Smooth muscle cell (in vitro differentiated cells): Measurements from ENCODE around the gene DPH1. TPM values are rescaled to one million over a fixed set of nuclear protein-coding genes. Genes with fewer than 3 reads are reported as not detected.

ENCODE experiments used
- DNase-seq: peaks from one replicate; lab custom pipeline; 2025; ENCODE audit not compliant: unreplicated experiment; lab: John Stamatoyannopoulos, UW
- H2AFZ ChIP-seq: fragments of 200-600 bp; sonication (generic); 2 replicates; pipeline ENCODE4 v1.6.0; 2016; ENCODE audit warnings: antibody characterized with exemption, low read depth, mild to moderate bottlenecking
- H3F3A ChIP-seq: fragments of 200-600 bp; sonication (generic); 2 replicates; pipeline ENCODE4 v1.6.0; 2017; ENCODE audit warnings: antibody characterized with exemption, low read depth
- H3K27ac ChIP-seq: fragments of 200-600 bp; sonication (generic); 2 replicates; pipeline ENCODE4 v1.5.1; 2016; ENCODE audit warnings: low read depth, mild to moderate bottlenecking
- H3K27me3 ChIP-seq: fragments of 200-600 bp; sonication (generic); 2 replicates; pipeline ENCODE4 v1.6.1; 2016; ENCODE audit warnings: low read depth, mild to moderate bottlenecking
- H3K36me3 ChIP-seq: fragments of 200-600 bp; sonication (generic); 2 replicates; pipeline ENCODE4 v1.5.1; 2016; ENCODE audit warnings: low read depth
- H3K4me1 ChIP-seq: fragments of 200-600 bp; sonication (generic); 2 replicates; pipeline ENCODE4 v1.5.1; 2016; ENCODE audit warnings: low read depth
- H3K4me2 ChIP-seq: fragments of 200-600 bp; sonication (generic); 2 replicates; pipeline ENCODE4 v1.6.0; 2016; ENCODE audit warnings: mild to moderate bottlenecking
- H3K4me3 ChIP-seq: fragments of 200-600 bp; sonication (generic); 2 replicates; pipeline ENCODE4 v1.5.1; 2016; ENCODE audit warnings: mild to moderate bottlenecking
- H3K79me2 ChIP-seq: fragments of 200-600 bp; sonication (generic); 2 replicates; pipeline ENCODE4 v1.6.0; 2016; ENCODE audit warnings: low read depth, mild to moderate bottlenecking
- H3K9ac ChIP-seq: fragments of 200-600 bp; sonication (generic); 2 replicates; pipeline ENCODE4 v1.6.0; 2016; ENCODE audit warnings: low read depth
- H3K9me3 ChIP-seq: fragments of 200-600 bp; sonication (generic); replicated peaks from 2 replicates; pipeline ENCODE4 v1.5.1; 2016; ENCODE audit warnings: low read depth
- H4K20me1 ChIP-seq: fragments of 200-600 bp; sonication (generic); 2 replicates; pipeline ENCODE4 v1.6.0; 2016; ENCODE audit warnings: low read depth
- WGBS: methylation state at CpG from one replicate; pipeline ENCODE4 v1.1.7; 2016; ENCODE audit warnings: low lambda C conversion rate; 5-methylcytosine and 5-hydroxymethylcytosine counted together
- polyA plus RNA-seq: library from polyadenylated mRNA; unstranded; fragments of >200 nt; fragmentation: Nextera tagmentation; extraction: Ambion mirVana; gene quantifications from 2 replicates; pipeline ENCODE4 v1.2.1, GENCODE V29; 2016
- total RNA-seq: library from RNA; depleted of rRNA; stranded (reverse); fragments of >200 nt; gene quantifications from 2 replicates; pipeline ENCODE4 v1.2.3, GENCODE V29; 2014
- TF ChIP-seq, protein P1 (sequence below): fragments of 200-600 bp; sonication (generic); IDR thresholded peaks from 2 replicates; pipeline ENCODE4 v1.5.1; 2017; ENCODE audit warnings: borderline replicate concordance, mild to moderate bottlenecking, antibody characterized with exemption; ENCODE audit not compliant: insufficient read depth, poor library complexity, severe bottlenecking

The DPH1 gene
- total and polyA plus RNA-seq, 2 experiments from 2014 or later: 15.9 to 33.6 TPM

DNA sequence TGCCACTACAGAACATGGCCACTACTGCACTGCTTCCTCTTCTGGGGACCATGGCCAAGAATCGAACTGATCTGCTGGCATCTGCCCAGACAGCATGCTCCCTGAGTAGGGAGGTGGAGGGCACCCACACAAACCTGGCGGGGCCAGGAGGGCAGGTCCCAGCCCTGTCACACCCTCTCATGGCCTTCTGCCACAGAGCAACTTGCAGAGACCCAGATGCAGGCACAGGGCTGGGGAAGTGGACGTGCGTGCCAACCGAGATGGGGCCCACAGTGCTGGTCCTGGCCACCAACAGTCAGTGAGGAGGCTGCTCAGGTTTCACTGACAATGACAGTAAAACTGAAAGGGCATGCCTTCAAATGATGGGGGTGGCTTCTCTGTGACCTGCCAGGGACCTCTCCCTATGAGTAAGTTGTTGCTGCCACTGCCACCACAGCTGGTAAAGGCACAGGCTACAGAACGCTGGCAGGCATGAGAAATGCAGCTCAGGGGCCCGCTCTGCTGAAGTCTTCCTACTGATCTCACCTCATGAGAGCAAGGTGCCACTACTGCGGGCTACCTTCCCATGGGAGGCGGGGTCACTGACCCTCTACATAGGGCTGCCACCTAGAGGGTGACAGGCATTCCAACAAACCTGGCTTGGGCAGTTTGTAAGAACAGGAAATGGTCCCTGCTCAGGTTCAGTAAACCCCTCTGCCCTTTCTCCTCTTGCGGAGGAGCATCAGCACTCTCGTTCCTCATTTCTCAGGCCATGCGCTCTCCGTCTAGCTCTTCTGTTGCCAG is 40.5 kb downstream of the DPH1 start:
- Histone ChIP-seq H3K4me2 (no peak overlapping the region), H3K4me3 (no peak overlapping the region), H3K27ac (no peak overlapping the region), H3K27me3 (no peaks in the 10 kb centered on the region), H3K4me1 (peaks cover 8% of the 10 kb centered on the region), H3K79me2 (no peaks in the 10 kb centered on the region), H4K20me1 (no peaks in the 10 kb centered on the region), H3K9ac (no peak overlapping the region), H3K36me3 (no peaks in the 10 kb centered on the region), H3K9me3 (no peaks in the 10 kb centered on the region), H3F3A (peaks cover 15% of the 10 kb centered on the region), H2AFZ (no peak overlapping the region)
- 94% methylated on average over 13 of the region's 13 CpGs for WGBS
- DNase-seq: no peak
- TF ChIP-seq, protein P1, sequence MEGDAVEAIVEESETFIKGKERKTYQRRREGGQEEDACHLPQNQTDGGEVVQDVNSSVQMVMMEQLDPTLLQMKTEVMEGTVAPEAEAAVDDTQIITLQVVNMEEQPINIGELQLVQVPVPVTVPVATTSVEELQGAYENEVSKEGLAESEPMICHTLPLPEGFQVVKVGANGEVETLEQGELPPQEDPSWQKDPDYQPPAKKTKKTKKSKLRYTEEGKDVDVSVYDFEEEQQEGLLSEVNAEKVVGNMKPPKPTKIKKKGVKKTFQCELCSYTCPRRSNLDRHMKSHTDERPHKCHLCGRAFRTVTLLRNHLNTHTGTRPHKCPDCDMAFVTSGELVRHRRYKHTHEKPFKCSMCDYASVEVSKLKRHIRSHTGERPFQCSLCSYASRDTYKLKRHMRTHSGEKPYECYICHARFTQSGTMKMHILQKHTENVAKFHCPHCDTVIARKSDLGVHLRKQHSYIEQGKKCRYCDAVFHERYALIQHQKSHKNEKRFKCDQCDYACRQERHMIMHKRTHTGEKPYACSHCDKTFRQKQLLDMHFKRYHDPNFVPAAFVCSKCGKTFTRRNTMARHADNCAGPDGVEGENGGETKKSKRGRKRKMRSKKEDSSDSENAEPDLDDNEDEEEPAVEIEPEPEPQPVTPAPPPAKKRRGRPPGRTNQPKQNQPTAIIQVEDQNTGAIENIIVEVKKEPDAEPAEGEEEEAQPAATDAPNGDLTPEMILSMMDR: no peak

DNA sequence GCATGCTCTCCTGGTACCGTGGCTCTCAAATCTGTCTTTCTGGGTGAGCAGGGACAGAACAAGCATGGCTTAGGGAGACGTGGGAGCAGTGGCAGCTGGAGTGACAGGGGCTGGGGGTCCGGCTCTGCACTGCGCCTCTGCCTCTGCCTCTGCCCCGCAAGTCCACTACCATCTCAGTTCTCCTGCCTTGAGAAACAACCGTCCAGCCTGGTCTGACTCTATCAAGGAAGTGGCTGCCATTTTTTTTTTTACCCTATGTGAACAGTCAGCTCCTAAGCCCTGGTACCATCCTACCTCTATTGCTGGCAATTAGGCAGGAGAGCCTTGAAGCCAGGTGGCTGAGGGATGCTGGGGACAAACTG is 41.1 kb downstream of the DPH1 start:
- DNase-seq: no peak
- Histone ChIP-seq H3K36me3 (no peaks in the 10 kb centered on the region), H2AFZ (no peak overlapping the region), H3K9me3 (no peaks in the 10 kb centered on the region), H3K27me3 (no peaks in the 10 kb centered on the region), H3K4me3 (no peak overlapping the region), H3K79me2 (no peaks in the 10 kb centered on the region), H3K4me1 (peaks cover 8% of the 10 kb centered on the region), H3K9ac (no peak overlapping the region), H4K20me1 (no peaks in the 10 kb centered on the region), H3K4me2 (no peak overlapping the region), H3F3A (peaks cover 15% of the 10 kb centered on the region), H3K27ac (no peak overlapping the region)
- TF ChIP-seq, protein P1: no peak
- WGBS: 96% methylated on average over 6 of the region's 6 CpGs

DNA sequence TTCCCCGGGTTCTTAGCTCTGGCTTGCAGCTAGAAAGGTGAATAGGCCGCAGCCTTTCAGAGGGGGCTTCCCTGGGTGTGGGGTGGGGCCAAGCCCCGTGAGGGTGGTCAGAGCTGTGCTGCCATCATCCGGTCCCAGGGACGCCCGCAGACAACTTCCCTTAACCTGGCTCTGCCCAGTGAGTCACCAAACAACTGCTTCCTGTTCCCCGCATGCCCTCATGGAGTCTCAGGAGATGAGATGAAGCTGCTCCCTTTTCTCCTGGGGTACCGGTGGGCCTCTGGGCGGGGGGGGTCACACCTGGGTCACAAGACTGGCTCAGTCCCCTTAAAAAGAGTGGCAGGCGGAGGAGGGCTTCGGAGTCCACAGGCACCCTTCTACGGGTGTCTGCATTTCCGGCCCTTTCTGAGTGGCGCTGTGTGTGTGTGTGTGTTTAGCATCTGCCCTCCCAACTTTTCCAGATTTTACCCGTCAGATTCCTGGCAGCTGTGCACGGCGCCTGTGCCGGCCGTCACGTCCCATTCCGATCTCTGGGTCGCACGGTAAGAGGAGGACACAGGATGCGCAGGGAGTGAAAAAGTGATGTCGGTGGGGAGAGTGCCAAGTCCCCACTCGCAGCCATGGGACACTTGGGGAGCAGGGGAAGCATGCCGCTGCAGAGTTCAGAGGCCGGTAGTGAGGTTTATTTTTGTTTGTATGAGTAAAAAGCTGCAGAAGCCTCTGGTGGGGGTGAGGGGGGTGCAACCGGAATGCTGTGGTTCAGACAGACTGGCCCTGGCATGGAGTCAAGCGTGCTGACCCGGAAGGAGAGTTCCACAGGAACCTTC is 41.7 kb downstream of the DPH1 start:
- no peak overlapping the region for H3K4me3 ChIP-seq
- no peak overlapping the region for H3K4me2 ChIP-seq
- H3K27me3 ChIP-seq: no peaks in the 10 kb centered on the region
- 87% methylated on average over 31 of the region's 31 CpGs for WGBS
- no peaks in the 10 kb centered on the region for H3K79me2 ChIP-seq
- no peaks in the 10 kb centered on the region for H3K36me3 ChIP-seq
- H3K9me3 ChIP-seq: no peaks in the 10 kb centered on the region
- H3K27ac ChIP-seq: no peak overlapping the region
- DNase-seq: no peak
- H4K20me1 ChIP-seq: no peaks in the 10 kb centered on the region
- peaks cover 18% of the 10 kb centered on the region for H3F3A ChIP-seq
- no peak overlapping the region for H2AFZ ChIP-seq
- H3K4me1 ChIP-seq: peaks cover 11% of the 10 kb centered on the region
- TF ChIP-seq, protein P1: no peak
- H3K9ac ChIP-seq: no peak overlapping the region
